GM12872 (cell line): ENCODE results near the gene ACAA1.

Experiments
- TF ChIP-seq, protein P1 (sequence below): IDR thresholded peaks from 3 replicates; pipeline ENCODE4 v1.5.1; 2011; ENCODE audit warnings: low read depth, mild to moderate bottlenecking, low read length, moderate library complexity; ENCODE audit not compliant: insufficient read depth

ACAA1 gene

DNA sequence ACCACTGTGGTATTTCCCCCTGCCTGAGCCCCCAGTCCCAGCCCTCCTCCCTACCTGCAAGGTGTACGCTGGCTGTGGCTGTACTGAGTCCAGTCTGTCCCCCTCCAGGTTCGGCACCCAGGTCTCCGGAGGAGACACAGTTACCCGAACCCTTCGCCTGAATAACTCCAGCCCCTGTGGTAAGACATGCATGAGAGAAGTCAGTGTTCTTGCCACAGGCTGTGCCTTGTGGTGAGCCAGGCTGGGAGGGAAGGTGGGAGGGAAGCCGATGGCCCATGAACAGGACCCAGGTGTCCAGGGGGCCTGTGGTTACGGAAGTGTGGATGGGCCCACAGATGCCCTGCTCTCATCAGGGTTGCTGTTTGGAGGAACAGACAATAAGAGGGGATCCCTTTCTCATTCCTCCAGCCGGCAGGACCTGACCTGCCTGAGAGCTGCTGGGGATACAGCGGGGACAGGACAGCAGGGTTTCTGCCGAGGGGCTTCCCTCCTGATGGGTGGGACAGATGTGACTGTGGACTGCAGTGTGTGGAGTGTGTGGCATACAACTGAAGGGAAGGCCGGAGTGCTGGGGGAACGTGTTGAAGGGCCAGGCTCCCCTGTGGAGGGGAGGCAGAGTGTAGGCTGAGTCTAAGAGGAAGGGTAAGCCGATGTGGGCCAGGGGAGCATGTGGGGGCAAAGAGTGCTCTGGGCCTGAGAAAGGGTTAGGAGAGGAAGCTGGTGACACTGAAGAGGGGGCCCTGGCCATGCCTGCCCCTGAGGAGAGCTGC is 21.9 kb downstream of the ACAA1 start:
- TF ChIP-seq, protein P1, sequence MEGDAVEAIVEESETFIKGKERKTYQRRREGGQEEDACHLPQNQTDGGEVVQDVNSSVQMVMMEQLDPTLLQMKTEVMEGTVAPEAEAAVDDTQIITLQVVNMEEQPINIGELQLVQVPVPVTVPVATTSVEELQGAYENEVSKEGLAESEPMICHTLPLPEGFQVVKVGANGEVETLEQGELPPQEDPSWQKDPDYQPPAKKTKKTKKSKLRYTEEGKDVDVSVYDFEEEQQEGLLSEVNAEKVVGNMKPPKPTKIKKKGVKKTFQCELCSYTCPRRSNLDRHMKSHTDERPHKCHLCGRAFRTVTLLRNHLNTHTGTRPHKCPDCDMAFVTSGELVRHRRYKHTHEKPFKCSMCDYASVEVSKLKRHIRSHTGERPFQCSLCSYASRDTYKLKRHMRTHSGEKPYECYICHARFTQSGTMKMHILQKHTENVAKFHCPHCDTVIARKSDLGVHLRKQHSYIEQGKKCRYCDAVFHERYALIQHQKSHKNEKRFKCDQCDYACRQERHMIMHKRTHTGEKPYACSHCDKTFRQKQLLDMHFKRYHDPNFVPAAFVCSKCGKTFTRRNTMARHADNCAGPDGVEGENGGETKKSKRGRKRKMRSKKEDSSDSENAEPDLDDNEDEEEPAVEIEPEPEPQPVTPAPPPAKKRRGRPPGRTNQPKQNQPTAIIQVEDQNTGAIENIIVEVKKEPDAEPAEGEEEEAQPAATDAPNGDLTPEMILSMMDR = no peak

DNA sequence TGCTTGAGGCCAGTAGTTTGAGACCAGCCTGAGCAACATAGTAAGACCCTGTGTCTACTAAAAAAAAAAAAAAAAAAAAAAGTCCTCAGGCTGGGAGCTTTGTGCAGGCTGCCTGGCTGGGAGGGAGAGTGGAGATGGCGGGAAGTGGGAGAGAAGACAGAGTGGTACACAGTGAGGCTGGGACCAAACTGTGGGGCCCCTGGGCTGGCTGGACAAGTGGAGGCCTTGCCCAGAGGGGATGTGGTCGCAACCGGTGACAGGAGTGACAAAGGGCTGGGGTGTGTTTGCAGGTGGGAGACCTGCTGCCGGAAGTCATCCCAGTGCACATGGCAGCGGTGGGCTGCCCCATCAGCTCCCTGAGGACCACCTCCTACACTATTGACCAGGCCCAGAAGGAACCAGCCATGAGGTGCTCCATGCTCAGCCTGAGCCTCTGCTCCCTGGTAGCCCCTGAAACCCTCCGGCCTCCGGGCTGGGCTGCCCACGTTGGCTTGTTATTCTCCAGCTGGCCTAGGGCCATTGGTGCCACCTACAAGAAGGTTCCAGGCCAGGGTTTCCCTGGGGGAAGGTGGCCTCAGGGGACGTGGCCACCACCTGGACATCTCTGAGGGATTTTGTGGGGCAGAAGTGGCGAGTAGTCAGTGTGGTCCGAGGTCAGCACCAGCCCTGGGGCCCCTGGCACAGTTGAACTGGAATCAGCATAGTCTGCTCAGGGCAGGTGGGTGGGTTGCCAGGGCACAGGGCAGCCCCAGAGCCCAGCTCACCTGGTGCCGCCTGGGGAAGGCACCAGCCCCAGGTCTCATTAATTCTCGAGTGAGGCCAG is 22.7 kb downstream of the ACAA1 start:
- TF ChIP-seq, protein P1 = no peak

DNA sequence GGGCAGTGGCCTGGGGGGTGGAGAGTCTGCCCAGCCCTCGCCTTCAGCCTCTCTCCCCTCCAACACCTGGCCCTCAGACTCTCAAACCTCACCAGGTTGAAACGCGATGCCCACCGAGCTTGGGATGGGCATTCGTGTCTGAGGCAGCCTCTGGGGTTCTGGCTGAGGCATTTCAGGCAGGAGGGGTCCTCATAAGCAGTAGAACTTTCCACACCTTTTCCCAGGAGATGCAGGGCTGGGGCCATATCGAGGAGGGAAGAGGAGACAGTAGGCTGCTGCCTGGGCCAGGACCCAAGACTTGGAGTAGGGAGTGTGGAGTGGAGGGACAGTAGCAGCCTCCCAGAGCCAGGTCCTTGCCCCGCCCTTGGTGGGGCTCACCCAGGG is 24.6 kb downstream of the ACAA1 start:
- TF ChIP-seq, protein P1 = no peak

DNA sequence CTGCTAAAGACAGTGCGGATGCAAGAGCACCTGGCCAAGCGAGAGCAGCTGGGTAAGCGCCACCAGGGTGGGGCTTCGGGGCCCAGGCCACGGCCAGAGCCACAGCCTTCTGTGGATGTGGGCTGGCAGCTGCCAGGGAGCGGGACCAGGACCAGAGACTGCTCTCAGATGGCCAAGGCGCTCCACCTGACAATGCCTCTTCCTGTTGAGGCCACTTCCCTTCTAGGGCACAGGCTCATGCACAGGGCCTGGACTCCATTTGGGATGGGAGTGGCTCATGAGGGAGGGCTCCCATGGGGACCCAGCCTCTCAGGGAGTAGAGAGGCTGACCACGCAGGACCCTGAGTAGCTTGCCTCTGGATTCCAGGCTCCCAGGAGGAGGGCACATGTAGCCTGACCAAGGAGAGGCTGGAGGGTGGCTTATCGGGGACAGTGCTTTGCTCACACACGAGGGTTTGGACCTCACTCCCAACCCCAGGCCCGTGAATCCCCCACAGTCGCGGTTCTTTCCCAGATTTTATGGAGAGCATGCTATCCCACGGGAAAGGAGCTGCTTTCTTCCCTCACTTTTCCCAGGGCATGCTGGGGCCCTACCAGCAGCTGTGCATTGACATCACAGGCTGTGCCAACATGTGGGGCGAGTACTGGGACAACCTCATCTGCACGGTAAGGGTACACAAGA is 25.1 kb downstream of the ACAA1 start:
- TF ChIP-seq, protein P1 = no peak

DNA sequence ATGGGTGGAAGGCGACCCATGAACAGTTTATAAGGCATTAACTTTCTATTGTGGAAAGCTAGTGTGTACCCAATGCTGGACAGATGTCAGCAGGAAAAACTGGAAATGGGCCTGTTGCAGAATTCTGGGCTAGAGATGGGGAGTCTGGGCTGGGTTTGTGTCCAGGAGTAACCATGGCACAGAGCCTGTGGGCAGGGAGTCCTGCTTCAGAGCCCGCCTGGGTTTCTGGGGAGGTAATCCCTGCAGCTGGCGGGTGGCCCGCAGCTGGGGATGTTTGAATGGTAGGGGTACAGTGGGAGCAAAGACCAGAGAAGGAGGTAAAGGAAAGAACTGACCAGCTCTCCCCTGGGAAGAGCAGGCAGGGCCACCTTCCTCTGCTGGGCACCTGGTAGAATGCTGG is 25.7 kb downstream of the ACAA1 start:
- TF ChIP-seq, protein P1 = no peak

DNA sequence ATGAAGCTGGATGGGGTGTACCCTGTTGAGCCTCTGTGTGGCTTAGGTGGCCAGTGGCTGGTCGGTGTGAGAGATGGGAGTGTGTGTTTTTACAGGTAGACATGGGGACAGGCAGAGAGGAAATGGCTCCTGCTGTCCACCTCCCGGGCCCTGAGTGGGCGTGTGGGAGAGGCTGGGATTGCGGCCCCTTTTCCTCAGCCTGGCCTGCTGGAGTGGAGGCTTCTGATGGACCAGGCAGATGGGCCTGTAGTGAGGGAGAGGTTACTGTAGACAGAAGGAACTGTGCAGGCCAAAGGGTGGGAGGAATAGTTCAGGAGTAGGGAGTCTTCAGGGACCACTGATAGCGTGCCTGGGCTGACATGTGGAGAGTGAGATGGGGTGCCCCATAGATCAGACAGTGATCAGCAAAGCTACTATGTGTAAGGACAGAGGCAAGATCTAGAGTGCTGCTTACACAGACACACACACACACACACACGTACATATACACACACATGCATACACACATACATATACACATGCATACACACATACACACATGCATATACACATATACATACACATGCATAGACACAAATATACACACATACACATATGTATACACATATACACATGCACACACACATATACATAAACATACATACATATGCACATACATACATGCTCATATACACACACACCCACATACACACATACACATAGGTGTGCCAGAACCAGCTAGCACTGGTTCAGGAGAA is 26.4 kb downstream of the ACAA1 start:
- TF ChIP-seq, protein P1 = no peak
